Measurements from ENCODE around the gene WIPF3.

The WIPF3 gene

GRCh38 chr7:29926741-29927140, 120.4 kb downstream of the WIPF3 start:
- no peak for DNase-seq (ENCODE audit: low spot score)
- in situ Hi-C loops (cut with MboI; ENCODE audit: low sequenced_read_pairs, unreplicated experiment), result no loop called here
- no peak for TF ChIP-seq CTCF (IDR thresholded peaks at IDR 0.05; ENCODE audit: borderline replicate concordance, control extremely low read depth, extremely low read depth, insufficient read depth, missing control alignments)

DNA sequence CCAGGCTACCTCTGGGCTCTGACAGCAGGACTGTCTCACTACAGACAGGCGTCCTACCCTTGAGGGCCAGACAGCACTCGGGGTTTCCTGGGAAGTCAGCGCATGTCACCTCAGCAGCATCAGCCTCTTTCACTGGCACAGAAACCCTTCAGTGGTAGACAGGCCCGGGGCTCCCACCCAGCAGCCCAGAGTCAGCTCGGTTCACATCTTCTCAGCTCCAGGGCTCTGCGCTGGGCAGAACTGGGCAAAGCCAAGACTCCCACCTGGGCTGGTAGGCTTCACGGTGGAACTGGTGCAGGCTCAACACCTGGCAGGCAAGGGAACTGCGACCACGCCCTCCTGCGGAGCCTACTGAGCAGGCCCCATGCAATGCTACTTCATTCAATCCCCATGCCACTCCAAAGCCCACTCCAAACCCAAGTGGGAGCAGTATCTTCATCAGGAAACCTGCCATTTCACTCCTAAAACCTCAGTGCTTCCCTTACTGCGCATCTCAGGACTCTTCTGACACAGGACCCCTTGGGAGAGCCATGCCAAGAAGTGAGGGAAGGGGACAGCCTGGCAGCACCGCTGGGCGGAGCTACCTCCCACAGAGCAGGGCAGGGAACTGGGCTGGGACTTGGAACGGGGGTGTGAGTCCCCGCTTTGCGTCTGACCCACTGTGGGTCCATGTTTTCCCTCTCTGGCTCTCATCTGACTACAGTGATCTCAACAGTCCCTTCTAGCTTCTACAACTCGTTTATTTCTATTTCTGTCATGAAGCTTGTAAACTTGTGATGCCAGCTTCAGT, 122.9 kb downstream of the WIPF3 start:
- in situ Hi-C loops (cut with MboI; ENCODE audit: low sequenced_read_pairs, unreplicated experiment), result no loop called here
- DNase-seq (ENCODE audit: low spot score), result no peak
- TF ChIP-seq CTCF (IDR thresholded peaks at IDR 0.05; ENCODE audit: borderline replicate concordance, control extremely low read depth, extremely low read depth, insufficient read depth, missing control alignments), result no peak

GRCh38 chr7:29935111-29935510, 128.8 kb downstream of the WIPF3 start:
- no peak for DNase-seq (ENCODE audit: low spot score)
- in situ Hi-C loops (cut with MboI; ENCODE audit: low sequenced_read_pairs, unreplicated experiment), result no loop called here

GRCh38 chr7:29937132-29937531, 130.8 kb downstream of the WIPF3 start:
- in situ Hi-C loops (cut with MboI; ENCODE audit: low sequenced_read_pairs, unreplicated experiment), result no loop called here
- DNase-seq (ENCODE audit: low spot score), result no peak
- no peak for TF ChIP-seq CTCF (IDR thresholded peaks at IDR 0.05; ENCODE audit: borderline replicate concordance, control extremely low read depth, extremely low read depth, insufficient read depth, missing control alignments)

More at GRCh38 chr7:29935111-29935510, 128.8 kb downstream of the WIPF3 start:
- TF ChIP-seq CTCF (IDR thresholded peaks at IDR 0.05; ENCODE audit: borderline replicate concordance, control extremely low read depth, extremely low read depth, insufficient read depth, missing control alignments), result no peak

DNA sequence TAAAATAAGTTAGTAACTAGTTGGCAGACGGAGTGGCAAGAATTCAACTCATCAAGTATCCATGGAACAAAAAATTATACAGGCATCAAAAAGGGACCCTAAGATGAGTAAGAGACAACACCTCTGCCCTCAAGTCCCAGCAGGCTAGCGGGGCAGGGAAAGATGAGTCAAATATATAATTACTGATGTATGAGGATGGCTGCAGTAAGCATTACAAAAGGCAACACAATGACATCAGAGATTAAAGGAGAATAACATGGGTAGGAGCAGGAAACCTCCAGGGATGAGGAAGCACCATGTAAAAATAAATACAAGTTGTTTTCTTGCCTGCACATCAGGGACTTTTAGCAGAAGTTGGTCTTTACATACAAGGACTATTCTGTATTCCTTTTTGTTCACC, 133.9 kb downstream of the WIPF3 start:
- DNase-seq (ENCODE audit: low spot score), result no peak
- in situ Hi-C loops (cut with MboI; ENCODE audit: low sequenced_read_pairs, unreplicated experiment), result no loop called here
- no peak for TF ChIP-seq CTCF (IDR thresholded peaks at IDR 0.05; ENCODE audit: borderline replicate concordance, control extremely low read depth, extremely low read depth, insufficient read depth, missing control alignments)

DNA sequence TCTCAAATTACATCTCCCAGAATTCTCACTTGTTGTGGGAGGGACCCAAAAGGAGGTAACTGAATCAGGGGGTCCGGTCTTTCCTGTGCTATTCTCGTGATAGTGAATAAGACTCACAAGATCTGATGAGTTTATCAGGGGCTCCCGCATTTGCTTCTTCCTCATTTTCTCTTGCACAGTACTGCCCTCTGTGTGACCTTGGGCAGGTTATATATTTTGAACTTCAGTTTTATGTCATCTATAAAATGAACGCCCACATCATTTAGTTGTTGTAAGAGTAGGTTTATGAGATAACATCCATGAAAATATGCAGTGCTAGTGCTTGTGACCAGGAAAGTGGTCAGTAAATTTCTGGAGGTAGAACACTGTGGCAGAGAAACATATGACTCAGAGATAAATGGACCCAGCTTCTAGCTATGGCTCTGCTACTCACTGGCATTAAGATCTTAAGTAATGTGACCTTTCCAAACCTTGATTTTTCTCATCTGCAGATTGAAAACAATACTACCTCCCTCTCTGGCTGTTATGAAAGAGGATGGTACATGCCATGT, 139.0 kb downstream of the WIPF3 start:
- in situ Hi-C loops (cut with MboI; ENCODE audit: low sequenced_read_pairs, unreplicated experiment), result no loop called here
- no peak for TF ChIP-seq CTCF (IDR thresholded peaks at IDR 0.05; ENCODE audit: borderline replicate concordance, control extremely low read depth, extremely low read depth, insufficient read depth, missing control alignments)
- DNase-seq (ENCODE audit: low spot score), result no peak
